Activated CD4-positive, alpha-beta T cell treated with anti-CD3 and anti-CD28 coated beads, Interleukin-2, amount 50 U/mL, for 16 hours (primary cell): ENCODE results near the gene IRF2BPL.
A peak's percentile ranks its signal among the peaks of the same experiment; 100 is the strongest.
"Not testable (repeated sequence)": the region's sequence is repeated elsewhere in the genome, so short reads cannot be mapped to it uniquely, and the experiment has no call there.

Experiments
- DNase-seq: peaks from one replicate; pipeline ENCODE4 v3.0.0-alpha.2; 2020

Gene IRF2BPL

DNA sequence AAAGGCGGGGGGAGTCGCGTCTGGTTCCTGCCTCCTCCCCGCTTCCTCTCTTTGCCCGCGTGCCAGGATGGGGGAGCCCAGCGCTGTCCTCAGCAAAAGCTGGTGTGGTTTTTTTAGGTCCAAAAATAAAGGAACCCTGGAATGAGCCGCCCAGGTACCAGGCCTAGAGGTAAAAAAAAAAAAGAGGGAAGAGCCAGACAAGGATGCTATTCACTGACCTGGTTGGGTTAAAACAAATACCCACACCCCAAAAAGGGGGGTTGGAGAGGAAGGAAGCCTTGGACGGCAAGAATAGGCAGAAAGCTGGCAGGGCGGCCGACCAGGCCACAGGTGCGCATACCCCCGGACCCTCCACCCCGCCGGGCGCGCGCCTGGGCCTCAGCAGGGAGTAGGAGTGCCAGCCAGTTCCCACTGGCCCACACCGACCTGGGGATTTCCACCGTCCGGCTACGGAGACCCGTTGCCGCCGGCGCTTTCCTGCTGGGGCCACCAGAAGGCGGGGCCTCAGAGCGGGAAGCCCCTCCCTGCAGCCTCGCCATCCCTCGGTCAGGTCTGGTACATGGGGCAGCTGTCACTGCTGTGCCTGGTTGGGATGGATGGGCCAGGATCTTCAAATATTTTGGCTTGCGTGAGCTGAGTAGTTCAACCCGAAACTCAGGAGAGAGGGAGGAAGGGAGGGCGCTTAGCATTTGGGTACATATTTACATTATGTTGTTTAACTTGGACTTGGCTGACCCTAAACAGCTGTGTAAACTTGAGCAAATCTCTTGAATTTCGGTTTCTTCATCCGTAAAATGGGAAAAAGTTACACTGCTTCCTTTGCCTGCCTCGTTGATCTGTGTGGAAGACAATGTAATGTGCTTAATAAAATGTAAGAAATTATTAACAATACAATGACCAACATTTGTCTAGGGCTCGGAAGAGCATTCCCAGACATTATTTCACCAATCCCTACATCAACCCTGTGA, 5.4 kb upstream of the IRF2BPL start:
- DNase-seq = peak; percentile 91

DNA sequence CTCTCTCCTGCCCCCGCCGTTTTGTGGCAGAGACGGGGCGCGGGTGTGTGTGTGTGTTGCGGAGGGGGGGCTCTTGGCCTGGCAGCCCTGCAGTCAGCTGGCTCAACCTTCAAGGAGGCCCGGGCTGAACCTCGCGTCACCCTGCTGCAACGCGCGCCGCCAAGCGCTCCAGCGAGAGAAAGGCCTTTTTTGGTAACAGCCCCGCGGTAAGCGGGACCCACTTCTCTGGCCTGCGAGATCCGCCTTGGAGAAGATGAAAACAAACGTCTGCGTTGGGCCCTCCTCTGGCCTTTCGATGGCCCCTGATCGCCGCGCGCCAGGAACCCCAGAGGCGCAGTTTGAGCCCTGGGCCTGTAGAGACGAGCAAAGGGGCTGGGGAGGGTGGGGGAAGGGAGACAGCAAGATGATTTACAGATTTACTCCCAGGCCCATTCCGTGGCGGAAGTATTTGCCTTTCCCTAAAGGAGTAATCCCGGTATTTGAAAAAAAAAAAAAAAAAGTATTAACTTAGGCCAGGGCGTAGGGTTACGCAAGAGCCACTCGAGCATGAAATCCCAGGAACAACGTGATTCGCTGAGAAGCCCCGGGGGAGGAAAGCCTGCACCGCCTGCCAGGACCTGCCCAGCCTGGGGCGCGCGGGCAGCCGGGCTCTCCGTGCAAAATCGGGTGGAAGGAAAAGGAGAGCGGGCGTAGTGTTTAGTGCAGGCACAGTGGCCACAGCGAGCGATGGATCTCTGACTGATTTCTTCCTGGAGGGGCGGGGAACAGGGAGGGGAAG, 4.5 kb upstream of the IRF2BPL start:
- DNase-seq = peak; percentile 88

DNA sequence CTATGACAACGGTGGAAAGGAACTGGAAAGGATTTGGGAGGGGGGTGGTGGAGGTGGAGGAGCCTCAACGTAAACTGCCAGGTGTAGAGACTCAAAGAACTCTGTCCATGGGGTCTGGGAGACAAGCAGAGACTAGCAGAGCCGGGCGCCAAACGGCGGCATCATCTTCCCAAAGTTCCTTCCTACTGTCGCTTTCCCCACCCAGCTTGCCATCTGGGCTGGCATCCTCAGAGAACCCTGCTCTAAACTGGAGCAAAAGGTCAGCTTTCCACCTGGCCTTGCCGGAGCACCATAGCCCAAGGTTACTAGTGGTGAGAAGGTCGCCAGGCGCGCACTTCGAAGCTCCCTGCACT, 4.0 kb upstream of the IRF2BPL start:
- DNase-seq = no peak

GRCh38 chr14:77031759-77032490, 3.4 kb upstream of the IRF2BPL start:
- DNase-seq = no peak

DNA sequence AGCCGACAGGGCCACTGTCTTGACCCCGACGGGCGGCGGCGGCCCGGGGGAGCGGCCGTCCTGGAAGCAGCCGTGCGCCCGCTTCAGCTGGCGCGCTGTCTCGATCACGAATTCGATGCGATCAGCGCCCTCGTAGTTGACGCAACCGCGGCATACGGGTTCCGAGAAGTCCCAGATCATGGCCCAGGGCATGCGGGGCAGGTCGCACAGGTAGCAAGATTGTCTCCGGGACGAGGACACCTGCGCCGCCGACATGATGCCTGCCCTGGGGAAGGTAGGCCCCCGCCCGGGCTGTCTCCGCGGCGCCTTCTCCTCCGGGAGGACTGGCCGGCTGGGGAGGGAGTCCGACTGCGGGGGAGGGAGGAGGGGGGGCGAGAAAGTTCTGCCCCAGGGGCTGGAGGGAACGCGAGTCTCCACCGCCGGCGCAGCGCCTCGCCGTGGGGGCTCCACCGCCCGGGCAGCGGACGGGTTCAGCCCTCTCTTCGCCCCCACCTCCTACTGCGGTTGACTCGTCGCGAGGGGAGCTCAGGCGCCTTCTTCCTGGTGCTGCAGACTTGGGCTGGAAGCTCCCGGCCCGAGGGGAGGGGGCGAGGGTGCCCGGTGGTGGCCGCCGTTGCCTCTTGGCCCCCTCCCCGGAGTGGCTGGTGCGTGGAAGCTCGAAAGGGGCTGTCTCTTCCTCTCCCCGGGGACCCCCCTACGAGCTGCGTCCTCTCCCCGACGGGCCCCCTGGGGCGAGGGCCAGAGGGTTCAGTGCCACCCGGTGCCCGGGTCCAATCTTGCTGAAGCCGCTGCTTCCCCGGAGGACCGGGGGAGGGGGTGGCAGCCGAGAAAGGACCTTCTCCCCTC, 747 bp downstream of the IRF2BPL start:
- DNase-seq = peak; percentile 64

DNA sequence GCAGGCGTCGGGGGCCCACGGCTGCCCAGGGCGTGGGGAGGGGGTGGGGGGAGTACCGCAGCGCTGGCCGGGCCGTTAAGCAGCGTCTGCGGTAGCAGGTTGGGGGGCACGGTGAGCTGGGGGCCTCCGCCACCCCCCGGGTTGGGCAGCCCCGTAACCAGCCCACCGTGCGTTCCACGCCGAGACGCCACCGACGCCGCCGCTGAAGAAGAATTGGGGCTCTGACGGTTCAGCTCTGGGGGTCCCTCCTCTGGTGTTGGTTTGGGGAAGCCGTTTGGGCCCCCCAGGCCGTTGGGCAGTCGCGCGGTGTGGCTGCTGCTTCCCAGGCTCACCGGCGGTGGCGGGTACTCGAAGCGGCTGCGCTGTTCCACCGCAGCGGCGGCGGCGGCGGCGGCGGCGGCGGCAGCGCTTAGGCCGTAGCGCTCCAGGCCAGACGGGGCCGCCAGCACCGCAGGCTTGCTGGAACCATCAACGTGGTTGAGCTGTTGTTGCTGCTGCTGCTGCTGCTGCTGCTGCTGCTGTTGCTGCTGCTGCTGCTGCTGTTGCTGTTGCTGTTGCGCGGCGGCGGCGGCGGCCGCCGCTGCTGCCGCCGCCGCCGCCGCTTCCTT, 1.5 kb downstream of the IRF2BPL start:
- DNase-seq = peak; percentile 38

DNA sequence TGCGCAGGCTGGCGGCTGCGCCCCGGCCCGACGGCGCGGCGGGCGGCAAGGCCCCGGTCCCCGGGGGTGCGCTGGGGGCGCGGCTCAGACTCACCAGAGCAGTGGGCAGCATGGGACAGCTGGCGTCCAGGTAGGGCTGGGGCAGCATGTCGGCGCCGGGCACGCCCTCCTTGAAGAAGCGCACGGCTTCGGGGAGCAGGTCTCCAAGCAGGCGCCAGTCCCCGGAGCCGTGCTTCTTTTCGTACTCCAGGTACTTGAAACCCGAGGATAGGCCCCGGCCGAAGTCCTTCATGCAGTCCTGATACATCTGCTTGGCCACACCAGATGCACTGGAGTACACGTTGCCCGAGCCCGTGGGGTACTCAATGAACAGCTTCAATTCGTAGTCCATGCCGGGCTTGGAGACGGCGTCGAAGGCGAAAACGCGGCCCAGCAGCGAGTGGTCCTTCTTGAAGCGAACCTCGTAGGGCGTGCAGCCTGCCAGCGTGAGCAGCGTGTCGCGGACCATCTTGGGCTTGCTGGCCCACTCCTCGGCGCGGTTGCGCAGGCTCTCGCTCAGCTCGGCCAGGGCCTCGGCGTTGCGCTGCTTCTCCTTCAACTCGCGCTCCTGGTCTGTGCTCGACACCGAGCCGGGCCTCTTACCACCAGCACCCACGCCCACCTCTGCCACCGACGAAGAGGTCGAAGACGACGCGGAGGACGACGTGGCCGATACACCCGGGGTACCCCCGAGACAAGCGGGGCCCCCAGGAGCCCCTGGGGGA, 2.2 kb downstream of the IRF2BPL start:
- no peak for DNase-seq

- no peak for DNase-seq
These were observed 2.8 kb downstream of the IRF2BPL start for GRCh38 chr14:77025744-77026165.

DNA sequence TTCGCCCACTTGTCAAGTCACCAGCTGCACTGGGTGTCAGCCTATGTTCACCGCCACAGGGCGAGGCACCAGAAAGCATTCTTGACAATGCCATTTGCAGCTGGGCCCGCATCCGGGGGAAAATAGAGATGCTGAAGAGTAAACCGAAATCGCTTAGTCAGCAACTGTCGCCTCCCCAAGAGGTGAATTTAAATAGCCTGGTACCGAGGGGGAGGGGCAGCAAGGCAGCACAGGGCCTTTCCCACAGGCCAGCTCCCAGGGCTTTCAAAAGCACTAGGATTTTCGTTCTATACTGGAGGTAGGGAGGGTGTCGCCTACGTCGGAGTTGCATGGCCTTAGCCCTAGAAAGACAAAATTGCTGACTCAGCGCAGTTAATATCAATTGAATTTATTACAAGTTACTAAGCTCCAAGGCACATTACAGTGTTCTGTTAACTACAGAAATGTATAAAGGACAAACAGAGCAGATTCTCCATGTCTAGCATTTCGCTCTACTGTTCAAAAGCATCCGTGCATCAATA, 4.3 kb downstream of the IRF2BPL start:
- peak; percentile 84 for DNase-seq

GRCh38 chr14:77023001-77023996, 5.2 kb downstream of the IRF2BPL start:
- peak; percentile 45 for DNase-seq

GRCh38 chr14:77022236-77022852, 6.2 kb downstream of the IRF2BPL start:
- DNase-seq = peak; percentile 48

GRCh38 chr14:77021424-77021823, 7.1 kb downstream of the IRF2BPL start:
- not testable (repeated sequence) for DNase-seq

DNA sequence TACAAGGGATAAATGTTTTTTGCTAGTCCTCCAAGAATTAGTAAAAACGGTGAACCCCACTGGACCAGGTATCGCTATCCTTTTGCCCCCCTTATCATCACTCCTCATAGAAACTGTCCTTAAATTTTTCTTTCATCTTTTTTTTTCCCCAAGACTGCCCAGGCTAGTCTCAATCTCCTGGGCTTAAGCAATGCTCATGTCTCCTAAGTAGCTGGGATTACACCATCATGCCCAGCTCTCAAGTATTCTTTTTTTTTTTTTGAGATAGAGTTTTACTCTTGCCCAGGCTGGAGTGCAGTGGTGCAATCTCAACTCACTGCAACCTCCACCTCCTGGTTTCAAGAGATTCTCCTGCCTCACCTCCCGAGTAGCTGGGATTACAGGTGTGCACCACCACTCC, 9.7 kb downstream of the IRF2BPL start:
- DNase-seq = no peak

GRCh38 chr14:77017666-77018065, 10.8 kb downstream of the IRF2BPL start:
- DNase-seq = no peak

- DNase-seq = no peak
These were observed 13.8 kb downstream of the IRF2BPL start for GRCh38 chr14:77014734-77015133.

GRCh38 chr14:77014004-77014604, 14.4 kb downstream of the IRF2BPL start:
- DNase-seq = no peak

GRCh38 chr14:77012193-77012765, 16.2 kb downstream of the IRF2BPL start:
- DNase-seq = no peak

- no peak for DNase-seq
These were observed 17.3 kb downstream of the IRF2BPL start for GRCh38 chr14:77011245-77011644.
